Stimulated activated naive CD8-positive, alpha-beta T cell treated with anti-CD3 and anti-CD28 coated beads, Interleukin-15, Interleukin-2, amounts not matched to agents 100 ng/mL and 50 ng/mL, for 24 hours (primary cell): ENCODE measurements around the gene HOXC10.
A peak's percentile ranks its signal among the peaks of the same experiment; 100 is the strongest.

ENCODE experiments used
- H3K27ac Mint-ChIP-seq: one replicate; pipeline ENCODE4 v1.8.0; 2021; ENCODE audit warnings: mild to moderate bottlenecking, mixed read lengths
- H3K27me3 Mint-ChIP-seq: one replicate; pipeline ENCODE4 v1.8.0; 2021; ENCODE audit warnings: mixed read lengths
- H3K36me3 Mint-ChIP-seq: one replicate; pipeline ENCODE4 v1.8.0; 2021; ENCODE audit warnings: low read depth, mixed read lengths
- H3K4me1 Mint-ChIP-seq: one replicate; pipeline ENCODE4 v1.8.0; 2021; ENCODE audit warnings: low read depth, mixed read lengths
- H3K4me3 Mint-ChIP-seq: one replicate; pipeline ENCODE4 v1.8.0; 2021; ENCODE audit warnings: mild to moderate bottlenecking, mixed read lengths
- H3K9me3 Mint-ChIP-seq: one replicate; pipeline ENCODE4 v1.8.0; 2021; ENCODE audit warnings: mixed read lengths

The HOXC10 gene

GRCh38 chr12:54022960-54023884, 38.3 kb downstream of the HOXC10 start:
- Mint-ChIP-seq H3K4me3 (no peak overlapping the region), H3K27me3 (peaks cover 83% of the 10 kb centered on the region), H3K9me3 (no peaks in the 10 kb centered on the region), H3K27ac (no peak overlapping the region), H3K36me3 (no peaks in the 10 kb centered on the region), H3K4me1 (peaks cover 10% of the 10 kb centered on the region)

GRCh38 chr12:54024127-54024526, 39.2 kb downstream of the HOXC10 start:
- Mint-ChIP-seq H3K36me3 (no peaks in the 10 kb centered on the region), H3K27ac (no peak overlapping the region), H3K27me3 (peaks cover 90% of the 10 kb centered on the region), H3K4me1 (peaks cover 12% of the 10 kb centered on the region), H3K9me3 (no peaks in the 10 kb centered on the region), H3K4me3 (no peak overlapping the region)

- H3K36me3 Mint-ChIP-seq: no peaks in the 10 kb centered on the region
- peaks cover 15% of the 10 kb centered on the region for H3K4me1 Mint-ChIP-seq
- peaks cover 90% of the 10 kb centered on the region for H3K27me3 Mint-ChIP-seq
- H3K9me3 Mint-ChIP-seq: no peaks in the 10 kb centered on the region
- H3K4me3 Mint-ChIP-seq: no peak overlapping the region
- no peak overlapping the region for H3K27ac Mint-ChIP-seq
Measured at GRCh38 chr12:54024581-54025305, 39.8 kb downstream of the HOXC10 start.

- Mint-ChIP-seq H3K4me3 (no peak overlapping the region), H3K27me3 (peaks cover 91% of the 10 kb centered on the region), H3K27ac (no peak overlapping the region), H3K4me1 (peaks cover 15% of the 10 kb centered on the region), H3K36me3 (no peaks in the 10 kb centered on the region), H3K9me3 (no peaks in the 10 kb centered on the region)
Measured at GRCh38 chr12:54025499-54026405, 40.8 kb downstream of the HOXC10 start.

- no peaks in the 10 kb centered on the region for H3K36me3 Mint-ChIP-seq
- H3K27me3 Mint-ChIP-seq: peaks cover 88% of the 10 kb centered on the region
- H3K9me3 Mint-ChIP-seq: no peaks in the 10 kb centered on the region
- H3K27ac Mint-ChIP-seq: no peak overlapping the region
- H3K4me1 Mint-ChIP-seq: peaks cover 15% of the 10 kb centered on the region
- no peak overlapping the region for H3K4me3 Mint-ChIP-seq
Measured at GRCh38 chr12:54026640-54027441, 41.9 kb downstream of the HOXC10 start.

- no peak overlapping the region for H3K27ac Mint-ChIP-seq
- H3K27me3 Mint-ChIP-seq: peaks cover 88% of the 10 kb centered on the region
- no peaks in the 10 kb centered on the region for H3K36me3 Mint-ChIP-seq
- H3K9me3 Mint-ChIP-seq: no peaks in the 10 kb centered on the region
- H3K4me3 Mint-ChIP-seq: no peak overlapping the region
- H3K4me1 Mint-ChIP-seq: peaks cover 15% of the 10 kb centered on the region
Measured at GRCh38 chr12:54027442-54027786, 42.5 kb downstream of the HOXC10 start.

GRCh38 chr12:54028314-54029201, 43.6 kb downstream of the HOXC10 start, which contains the start of gene HOXC6:
HOXC6 (plus strand) TSS chr12:54028440; CDS start chr12:54028522, 82 bp downstream.
- H3K27me3 Mint-ChIP-seq: peaks cover 88% of the 10 kb centered on the region
- peak within 1 kb of the TSS; percentile 4 for H3K27ac Mint-ChIP-seq
- no peaks in the 10 kb centered on the region for H3K9me3 Mint-ChIP-seq
- H3K36me3 Mint-ChIP-seq: no peaks in the 10 kb centered on the region
- H3K4me1 Mint-ChIP-seq: peaks cover 26% of the 10 kb centered on the region
- no peak within 1 kb of the TSS for H3K4me3 Mint-ChIP-seq

- Mint-ChIP-seq H3K4me3 (no peak overlapping the region), H3K9me3 (no peaks in the 10 kb centered on the region)
Measured at GRCh38 chr12:54029529-54030441, 44.8 kb downstream of the HOXC10 start.

GRCh38 chr12:54030442-54030801, 45.5 kb downstream of the HOXC10 start:
- Mint-ChIP-seq H3K9me3 (no peaks in the 10 kb centered on the region), H3K27me3 (peaks cover 83% of the 10 kb centered on the region), H3K4me1 (peaks cover 35% of the 10 kb centered on the region), H3K27ac (no peak overlapping the region), H3K36me3 (no peaks in the 10 kb centered on the region), H3K4me3 (no peak overlapping the region)

More at GRCh38 chr12:54029529-54030441, 44.8 kb downstream of the HOXC10 start:
- Mint-ChIP-seq H3K27ac (no peak overlapping the region), H3K27me3 (peaks cover 83% of the 10 kb centered on the region), H3K4me1 (peaks cover 31% of the 10 kb centered on the region), H3K36me3 (no peaks in the 10 kb centered on the region)

- Mint-ChIP-seq H3K27me3 (peaks cover 83% of the 10 kb centered on the region), H3K4me3 (no peak overlapping the region), H3K4me1 (peaks cover 35% of the 10 kb centered on the region), H3K9me3 (no peaks in the 10 kb centered on the region), H3K27ac (no peak overlapping the region), H3K36me3 (no peaks in the 10 kb centered on the region)
Measured at GRCh38 chr12:54030889-54031471, 46.0 kb downstream of the HOXC10 start.

- H3K27me3 Mint-ChIP-seq: peaks cover 82% of the 10 kb centered on the region
- no peak overlapping the region for H3K27ac Mint-ChIP-seq
- peaks cover 35% of the 10 kb centered on the region for H3K4me1 Mint-ChIP-seq
- H3K36me3 Mint-ChIP-seq: no peaks in the 10 kb centered on the region
- no peak overlapping the region for H3K4me3 Mint-ChIP-seq
- no peaks in the 10 kb centered on the region for H3K9me3 Mint-ChIP-seq
Measured at GRCh38 chr12:54031480-54031879, 46.5 kb downstream of the HOXC10 start.

GRCh38 chr12:54032086-54032619, 47.2 kb downstream of the HOXC10 start:
- Mint-ChIP-seq H3K27ac (no peak overlapping the region), H3K4me1 (peaks cover 29% of the 10 kb centered on the region), H3K36me3 (no peaks in the 10 kb centered on the region), H3K27me3 (peaks cover 81% of the 10 kb centered on the region), H3K9me3 (no peaks in the 10 kb centered on the region), H3K4me3 (no peak overlapping the region)
